HTERT RPE-1 (cell line): ENCODE data around the gene RHOBTB1.
"Not testable (repeated sequence)": the region's sequence is repeated elsewhere in the genome, so short reads cannot be mapped to it uniquely, and the experiment has no call there.

Source experiments
- in situ Hi-C: fragments of 300-500 bp; cut with MboI; formaldehyde crosslinking; loops from 4 replicates; pipeline ENCODE4 v1.14.3; 2020; ENCODE audit warnings: low sequenced_read_pairs

The RHOBTB1 gene, protein sequence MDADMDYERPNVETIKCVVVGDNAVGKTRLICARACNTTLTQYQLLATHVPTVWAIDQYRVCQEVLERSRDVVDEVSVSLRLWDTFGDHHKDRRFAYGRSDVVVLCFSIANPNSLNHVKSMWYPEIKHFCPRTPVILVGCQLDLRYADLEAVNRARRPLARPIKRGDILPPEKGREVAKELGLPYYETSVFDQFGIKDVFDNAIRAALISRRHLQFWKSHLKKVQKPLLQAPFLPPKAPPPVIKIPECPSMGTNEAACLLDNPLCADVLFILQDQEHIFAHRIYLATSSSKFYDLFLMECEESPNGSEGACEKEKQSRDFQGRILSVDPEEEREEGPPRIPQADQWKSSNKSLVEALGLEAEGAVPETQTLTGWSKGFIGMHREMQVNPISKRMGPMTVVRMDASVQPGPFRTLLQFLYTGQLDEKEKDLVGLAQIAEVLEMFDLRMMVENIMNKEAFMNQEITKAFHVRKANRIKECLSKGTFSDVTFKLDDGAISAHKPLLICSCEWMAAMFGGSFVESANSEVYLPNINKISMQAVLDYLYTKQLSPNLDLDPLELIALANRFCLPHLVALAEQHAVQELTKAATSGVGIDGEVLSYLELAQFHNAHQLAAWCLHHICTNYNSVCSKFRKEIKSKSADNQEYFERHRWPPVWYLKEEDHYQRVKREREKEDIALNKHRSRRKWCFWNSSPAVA

DNA sequence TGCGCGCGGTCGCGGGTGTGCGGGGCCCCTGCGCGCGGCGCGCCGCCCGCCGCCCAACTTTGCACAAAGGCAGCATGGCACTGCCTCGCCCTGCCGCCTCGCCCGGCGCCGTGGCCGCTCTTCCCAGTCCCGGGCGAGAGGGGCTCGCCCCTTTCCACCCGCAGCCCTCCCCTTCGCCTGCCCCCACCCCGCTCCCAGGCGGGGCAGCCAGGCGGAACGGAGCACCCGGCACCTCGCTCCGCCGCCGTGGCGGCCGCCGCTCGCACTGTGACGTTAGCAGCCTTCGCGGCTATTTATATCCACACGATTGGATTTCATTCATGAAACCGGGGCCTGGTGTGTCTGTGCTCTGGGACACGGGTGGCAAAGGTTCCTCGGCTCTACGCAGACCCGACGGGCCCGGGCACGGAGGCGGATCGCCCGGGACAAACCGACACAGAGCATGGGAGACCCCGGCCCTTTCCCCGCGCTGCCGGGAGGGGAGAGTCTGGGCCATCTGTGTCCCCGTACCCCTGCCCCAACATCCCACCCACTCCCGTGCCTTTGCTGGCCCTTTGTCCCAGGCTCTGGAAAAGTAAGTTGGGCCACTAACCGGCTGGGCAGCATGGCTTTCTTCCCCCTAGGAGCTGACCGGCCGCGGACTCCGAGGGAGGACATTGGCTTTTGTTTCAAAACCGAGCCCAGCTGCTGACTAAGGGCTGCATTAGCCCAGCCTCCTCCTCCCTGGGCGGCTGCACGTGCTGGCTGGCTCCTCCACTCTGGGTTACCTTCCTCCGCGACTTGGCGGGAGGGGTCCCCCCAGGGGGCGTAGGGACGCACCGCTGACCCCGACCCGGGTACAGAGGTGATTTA lies at the start of gene RHOBTB1:
RHOBTB1 (minus strand) TSS at position 128 of the 852 bp plus-strand sequence. CDS start 32,643 bp downstream, outside the sequence.
- in situ Hi-C loops, result no loop called here

DNA sequence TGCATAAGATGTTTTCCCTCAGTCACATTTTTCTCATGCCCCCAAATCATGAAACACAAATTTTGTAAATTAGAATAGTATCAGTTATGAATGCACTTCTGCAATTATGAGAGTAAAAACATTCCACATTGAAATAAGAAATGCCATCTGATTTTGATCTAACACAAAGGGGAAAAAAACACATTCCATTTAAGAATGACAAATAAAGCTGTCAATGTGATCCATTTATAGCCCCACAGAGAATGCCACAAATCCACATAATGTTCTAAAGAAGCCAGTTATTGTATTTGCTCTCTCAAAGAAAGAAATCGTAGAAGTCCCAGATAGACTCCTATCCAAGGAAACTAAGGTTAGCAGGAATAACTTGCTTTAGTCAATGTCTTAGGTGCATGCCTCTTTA lies 48.7 kb upstream of the RHOBTB1 start:
- in situ Hi-C loops, result no loop called here

DNA sequence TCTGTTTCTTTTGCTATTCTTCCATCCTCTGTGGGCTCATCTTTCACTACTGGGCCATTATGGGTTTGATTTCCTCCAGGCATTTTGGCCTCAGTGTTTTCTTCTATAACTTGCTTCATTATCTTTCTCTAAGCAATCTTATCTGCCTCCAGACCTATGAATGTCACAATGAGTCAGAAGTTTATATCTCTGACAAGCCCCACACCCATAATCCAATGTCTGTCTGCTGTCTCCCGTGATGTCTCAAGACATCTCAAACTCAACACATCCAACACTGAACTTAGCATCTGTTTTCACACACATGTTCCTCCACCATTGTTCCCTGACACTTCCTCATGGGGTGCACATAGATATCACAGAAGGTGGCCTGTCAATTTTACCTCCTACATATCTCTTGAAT lies 46.7 kb upstream of the RHOBTB1 start:
- in situ Hi-C loops, result no loop called here

DNA sequence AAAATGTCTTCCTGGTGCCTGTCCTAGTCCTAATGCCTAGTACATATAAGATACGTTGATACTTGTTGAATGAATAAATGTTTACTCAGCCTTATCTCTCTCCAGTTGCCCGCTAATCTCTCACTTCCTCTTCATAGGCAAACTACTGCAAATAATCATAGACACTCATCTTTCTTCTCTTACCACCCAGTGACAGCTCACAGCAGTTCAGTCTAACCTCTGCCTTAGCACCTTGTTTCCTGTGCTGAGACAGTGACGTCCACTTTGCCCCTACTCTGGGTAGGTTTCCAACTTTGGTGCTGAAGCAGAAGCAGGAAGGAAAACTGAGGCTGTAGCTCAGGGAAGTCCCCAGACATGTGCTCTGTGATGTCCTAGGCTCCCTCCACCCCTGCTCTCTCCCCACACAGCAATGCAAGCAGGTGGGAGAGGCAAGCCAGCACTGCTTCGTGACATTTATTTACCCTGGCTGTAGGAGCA lies 45.5 kb upstream of the RHOBTB1 start:
- in situ Hi-C loops, result no loop called here

DNA sequence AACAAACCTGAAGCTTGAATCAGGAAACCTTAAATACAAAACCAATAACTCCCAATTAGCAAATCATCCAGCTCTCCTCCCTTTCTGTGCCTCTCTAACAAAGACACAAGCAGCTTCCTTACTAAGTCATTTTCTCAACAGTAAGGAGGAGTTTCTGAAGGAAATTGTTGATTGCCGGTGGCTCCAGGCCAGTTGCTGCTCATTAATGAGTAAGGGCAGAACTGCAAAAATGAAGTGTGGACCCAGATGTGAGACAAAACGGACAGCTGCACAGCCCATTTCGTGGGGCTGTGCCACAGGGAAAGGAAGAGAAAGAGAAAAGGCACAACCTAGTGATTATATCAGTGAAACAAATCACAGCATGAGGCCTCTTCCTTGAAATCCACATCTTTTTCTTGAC lies 42.8 kb upstream of the RHOBTB1 start:
- in situ Hi-C loops, result no loop called here

DNA sequence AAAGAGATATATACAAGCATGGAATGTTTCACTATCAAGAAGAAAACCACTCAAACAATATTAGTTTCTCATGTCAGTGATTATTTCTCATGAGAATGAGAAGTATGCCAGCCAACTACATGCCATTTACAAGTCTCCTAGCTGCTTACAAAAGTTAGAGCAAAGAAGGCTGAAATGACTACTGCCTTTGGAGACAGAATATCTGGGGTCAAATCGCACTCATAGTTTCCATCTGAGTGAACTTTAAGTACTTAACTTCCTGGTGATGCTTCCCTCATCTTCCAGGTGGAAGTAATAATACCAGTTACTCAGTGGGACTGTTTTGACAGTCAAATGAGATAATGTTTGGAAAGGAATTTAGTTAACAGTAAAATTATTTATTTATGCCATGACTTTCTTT lies 42.0 kb upstream of the RHOBTB1 start:
- in situ Hi-C loops, result no loop called here

DNA sequence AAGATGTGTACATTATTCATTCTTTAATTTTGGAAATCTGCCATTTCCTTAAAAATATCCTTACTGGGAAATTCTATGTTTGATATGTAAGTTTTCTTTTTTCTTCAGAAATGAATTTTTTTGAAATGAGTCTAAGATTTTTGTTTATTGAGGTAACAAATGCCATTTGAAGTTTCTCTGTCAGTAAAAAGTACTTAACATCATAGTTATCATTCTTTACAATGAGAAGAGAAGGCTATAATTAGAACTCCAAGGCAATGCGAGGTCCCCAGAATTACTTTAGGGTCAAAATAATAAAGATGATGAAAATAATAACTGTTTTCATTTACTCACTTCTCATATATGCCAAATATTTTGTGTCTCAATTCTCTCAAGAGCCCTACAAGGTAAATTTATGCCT lies 37.0 kb upstream of the RHOBTB1 start:
- in situ Hi-C loops, result no loop called here

DNA sequence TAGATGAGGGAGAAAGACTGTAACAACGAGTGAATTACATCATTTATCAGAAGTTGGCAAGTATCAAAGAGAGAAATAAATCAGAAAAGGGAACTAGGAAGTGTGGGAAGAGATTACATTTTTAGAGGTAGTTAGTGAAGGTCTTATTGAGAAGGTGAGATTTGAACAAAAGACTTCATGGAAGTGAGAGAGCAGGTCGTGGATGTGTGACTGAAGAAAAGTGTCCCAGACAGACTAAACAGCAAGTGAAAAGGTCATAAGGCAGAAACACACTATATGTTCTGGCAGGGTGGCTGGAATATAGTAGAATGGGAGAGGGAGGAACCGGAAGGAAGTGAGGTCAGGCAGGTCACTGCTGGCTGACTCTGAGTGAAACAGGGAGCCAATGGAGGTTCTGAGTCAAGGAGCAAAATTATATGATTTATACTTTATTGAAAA lies 35.7 kb upstream of the RHOBTB1 start:
- in situ Hi-C loops, result no loop called here

DNA sequence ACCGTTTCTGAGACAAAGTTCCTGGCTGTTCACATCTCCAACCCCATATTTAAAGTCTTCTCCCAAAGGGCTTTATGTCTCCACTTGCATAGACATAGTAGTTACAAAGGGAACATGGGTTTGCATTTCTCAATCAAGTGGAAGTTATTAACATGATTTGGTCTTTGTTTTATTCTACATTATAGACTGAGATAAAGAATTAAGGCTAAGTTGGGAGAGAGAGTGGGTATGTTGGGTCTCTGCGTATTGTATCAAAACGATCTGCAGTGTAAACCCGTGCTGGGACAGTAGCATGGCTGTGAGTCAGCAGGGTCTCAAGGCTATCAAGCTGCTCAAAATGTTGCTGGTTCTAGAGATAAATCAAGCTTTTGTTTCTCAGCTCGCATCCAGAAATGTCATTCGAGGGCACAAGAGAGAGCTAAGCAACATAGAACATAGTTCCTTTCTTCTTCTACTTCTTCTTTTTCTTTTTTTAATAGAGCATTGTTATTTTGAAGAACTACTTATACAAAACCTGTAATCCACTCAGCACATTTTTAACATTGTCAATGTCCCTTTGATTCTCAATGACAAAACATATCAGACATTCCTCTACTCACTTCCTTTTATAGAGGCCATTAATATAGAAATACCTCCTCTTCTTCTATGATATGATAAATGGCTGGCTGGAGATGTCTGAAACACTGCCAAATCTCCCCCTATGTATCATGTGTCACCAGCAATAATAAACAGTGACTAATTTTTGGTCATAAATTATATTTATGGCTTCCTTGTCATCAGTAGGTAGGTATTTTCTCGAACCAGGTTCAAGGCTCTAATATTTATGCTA lies 34.5 kb upstream of the RHOBTB1 start:
- in situ Hi-C loops, result no loop called here

DNA sequence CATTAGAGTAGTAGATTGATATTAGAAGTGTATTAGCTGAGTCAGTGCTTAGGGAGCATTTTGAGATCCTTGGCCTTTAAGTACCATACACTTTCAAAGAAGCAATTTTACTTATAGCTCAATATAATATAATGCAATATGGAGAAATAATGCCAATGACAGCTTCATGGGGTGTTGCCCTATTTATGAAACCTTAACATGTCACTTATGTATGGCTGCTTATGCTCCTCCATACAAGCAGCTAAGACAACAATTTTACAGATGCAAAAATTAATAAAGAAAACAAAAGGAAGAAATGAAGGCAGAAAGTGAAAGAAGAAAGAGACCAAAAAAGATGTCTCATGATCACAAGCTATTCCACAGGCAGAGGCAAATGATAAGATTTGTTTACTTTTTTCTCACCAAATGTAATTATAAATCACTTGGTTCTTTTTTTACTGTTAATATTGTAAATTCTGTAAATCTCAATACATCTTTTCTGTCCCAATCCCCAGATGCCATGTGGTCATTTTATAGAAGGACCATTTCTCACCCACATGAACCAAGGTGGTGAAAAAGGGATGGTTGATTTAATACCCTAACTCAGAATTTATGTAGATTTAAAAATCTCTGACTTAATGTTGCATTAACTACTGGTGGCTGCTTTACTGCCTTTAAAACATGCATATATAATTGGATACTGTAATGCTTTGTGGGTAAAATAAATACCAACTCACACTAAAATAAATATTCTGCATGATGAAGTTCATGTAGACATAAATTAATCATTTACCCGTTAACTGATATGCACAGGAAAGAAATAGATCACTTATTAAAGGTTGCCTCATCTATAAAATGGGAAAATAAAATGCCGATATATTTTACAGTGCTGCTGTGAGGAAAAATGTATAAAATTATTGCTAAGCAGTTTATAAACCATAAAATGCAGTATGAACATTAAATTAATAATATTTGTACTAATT lies 33.5 kb upstream of the RHOBTB1 start:
- in situ Hi-C loops, result no loop called here

DNA sequence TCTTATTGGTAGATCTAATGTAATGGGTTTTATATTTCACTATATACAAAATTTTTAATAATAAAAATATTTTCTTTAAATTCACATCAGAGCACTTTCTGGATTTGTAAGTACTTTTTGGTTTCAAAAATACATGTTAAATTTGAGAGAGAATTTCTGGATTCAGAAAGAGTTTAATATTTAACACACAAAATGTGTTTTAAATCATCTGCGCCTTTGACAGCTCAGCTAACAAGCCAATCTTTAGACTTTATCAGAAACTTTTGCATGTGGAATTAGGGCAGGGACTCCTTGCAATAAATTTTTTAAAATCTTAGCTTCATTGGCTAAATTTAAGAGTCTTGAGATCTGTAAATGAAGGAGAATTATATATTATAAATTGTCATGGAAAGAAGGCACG lies 32.7 kb upstream of the RHOBTB1 start:
- in situ Hi-C loops, result no loop called here

DNA sequence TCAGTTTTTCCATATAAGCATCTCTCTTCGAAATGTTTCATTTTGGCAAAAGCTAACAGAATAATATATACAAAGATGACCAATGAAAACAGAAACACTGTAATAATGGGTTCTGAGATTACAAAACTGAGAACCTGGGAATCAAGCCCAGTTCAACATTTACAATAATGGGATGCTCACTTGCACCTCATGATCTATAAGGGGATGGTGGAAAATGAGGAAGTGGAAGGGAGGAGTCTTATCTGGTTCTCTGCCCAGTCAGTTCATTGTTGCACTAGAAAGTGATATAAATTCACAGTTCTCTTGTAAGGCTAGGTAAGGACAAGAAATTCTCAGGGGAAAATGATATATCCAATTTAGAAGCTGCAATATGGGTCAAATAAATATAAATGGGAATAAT lies 31.7 kb upstream of the RHOBTB1 start:
- in situ Hi-C loops, result no loop called here

DNA sequence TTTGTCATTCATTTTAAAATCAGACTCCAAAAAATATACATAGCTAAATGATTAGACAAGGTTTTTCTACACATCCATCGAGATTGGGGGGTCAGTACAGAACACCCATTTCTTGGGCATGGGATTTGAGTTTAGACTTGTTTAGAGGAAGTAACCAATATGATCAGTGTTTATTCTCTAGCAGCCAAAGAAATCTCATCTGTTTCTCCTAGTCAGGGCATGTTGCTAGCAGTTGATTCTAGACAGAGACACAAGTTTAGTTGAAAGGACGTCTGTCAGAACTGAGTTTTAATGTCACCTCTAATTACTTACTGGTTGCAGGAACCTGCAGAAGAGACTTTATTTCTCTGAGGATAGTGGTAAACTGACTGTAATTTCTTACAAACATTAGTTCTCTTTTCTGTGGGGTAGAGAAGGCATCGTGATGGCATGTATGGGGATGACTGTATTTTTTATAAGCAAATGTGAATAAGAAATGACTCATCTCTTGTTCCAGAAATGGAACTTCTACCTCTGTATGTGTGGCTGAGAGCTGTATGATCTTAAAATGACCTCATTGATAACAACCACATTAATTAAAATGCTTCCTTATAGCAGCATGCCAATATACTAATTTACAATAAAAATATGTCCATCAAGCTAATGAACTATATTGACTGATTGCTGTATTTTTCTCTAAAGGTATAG lies 30.6 kb upstream of the RHOBTB1 start:
- in situ Hi-C loops, result no loop called here

DNA sequence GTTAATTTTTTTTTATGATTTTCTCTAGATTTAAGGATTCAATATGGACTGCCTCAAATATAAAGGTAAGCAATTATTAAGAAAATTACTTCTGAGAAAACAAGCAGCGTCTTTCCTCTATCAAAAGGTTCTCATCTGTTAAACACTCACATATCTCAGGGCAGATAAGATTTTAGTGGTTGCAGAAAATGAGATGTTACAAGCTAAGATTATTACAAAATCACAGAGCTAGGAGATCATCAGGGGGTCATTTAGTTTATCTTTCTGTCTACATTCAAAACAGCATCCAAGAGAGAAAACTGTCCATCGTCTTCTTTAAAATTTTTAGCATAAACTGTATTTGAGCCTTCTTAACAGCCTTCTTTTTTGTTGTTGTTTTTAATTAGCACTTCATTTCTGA lies 29.1 kb upstream of the RHOBTB1 start:
- in situ Hi-C loops, result no loop called here

DNA sequence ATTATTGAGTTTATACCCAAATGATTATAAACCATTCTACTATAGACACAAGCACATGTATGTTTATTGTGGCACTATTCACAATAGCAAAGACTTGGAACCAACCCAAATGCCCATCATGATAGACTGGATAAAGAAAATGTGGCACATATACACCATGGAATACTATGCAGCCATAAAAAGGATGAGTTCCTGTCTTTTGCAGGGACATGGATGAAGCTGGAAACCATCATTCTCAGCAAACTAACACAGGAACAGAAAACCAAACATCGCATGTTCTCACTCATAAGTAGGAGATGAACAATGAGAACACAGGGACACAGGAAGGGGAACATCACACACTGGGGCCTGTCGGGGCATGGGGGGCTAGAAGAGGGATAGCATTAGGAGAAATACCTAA lies 28.2 kb upstream of the RHOBTB1 start:
- in situ Hi-C loops, result not testable (repeated sequence)

DNA sequence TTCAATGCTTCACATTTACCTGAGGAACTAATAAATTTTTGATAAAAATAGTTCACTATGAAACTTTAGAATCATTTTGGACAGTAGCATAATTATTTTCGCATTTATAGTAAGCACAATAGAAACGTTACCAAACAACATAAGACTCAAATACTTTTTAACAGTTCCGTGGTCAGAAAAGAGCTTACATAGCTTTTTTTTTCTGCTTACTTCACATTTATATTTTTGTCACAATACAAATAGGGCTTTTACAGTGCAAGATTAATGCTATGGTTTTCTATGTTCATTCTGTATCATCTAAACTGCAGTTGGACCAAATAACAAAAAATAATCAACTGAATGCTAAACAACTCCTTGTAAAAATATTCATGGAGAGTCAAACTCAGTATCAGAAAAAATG lies 26.5 kb upstream of the RHOBTB1 start:
- in situ Hi-C loops, result no loop called here

DNA sequence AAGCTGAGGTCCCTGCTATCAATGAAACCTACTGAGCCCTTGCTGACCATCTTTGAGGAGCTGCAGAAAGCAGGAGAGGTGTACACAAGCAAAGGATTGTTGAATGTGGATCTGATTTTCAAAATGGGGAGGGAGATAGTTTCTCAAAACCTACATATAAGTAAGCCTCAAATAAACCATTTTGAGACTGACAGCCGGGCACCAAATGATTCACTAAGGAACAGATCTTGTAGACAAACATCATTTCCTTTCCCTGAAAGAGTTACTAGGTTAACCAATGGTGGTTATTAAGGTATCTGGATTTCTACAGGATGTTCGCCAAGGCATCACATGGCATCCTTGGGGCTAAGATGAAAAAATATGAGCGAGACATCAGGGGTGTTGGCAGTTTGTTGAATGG lies 24.5 kb upstream of the RHOBTB1 start:
- in situ Hi-C loops, result no loop called here

DNA sequence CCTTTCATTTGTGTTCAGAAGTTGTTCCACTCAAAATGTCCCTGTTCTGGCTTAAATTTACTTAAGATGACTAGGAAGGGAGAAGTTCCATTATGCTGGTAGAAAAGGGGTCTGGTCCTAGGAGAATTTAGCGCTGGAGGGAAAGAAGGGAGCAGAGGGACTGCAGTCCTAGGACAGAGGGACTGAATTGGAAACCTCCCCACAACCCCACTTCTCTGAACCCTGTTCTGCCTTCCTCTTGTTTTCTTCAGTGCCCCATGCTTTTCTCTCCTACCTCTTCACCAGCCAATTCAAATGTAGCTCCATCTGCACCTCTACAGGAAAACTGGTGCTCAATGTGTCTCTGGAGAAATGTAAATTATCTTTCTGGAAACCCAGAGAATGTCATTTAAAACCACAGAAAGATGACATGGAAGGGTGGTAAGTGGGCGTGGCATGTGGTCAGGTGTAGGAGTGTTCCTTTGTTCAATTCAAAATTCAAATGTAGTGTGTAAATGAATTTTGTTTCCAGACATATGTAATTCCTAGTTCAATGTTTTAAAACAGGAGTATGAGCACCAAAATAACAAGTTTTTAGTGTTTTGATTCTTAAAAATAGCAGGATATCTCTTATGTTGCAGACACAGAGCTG lies 24.0 kb upstream of the RHOBTB1 start:
- in situ Hi-C loops, result no loop called here
